ENCODE results near the gene MS4A8. TPM values are rescaled to one million over a fixed set of nuclear protein-coding genes. Genes with fewer than 3 reads are reported as not detected.
A peak's percentile ranks its signal among the peaks of the same experiment; 100 is the strongest.

The MS4A8 gene
- total and polyA plus RNA-seq, 2 of the 13 experiments (the other 11 are each of a cell fraction or from before 2014, with no cell fraction given), result not detected

DNA sequence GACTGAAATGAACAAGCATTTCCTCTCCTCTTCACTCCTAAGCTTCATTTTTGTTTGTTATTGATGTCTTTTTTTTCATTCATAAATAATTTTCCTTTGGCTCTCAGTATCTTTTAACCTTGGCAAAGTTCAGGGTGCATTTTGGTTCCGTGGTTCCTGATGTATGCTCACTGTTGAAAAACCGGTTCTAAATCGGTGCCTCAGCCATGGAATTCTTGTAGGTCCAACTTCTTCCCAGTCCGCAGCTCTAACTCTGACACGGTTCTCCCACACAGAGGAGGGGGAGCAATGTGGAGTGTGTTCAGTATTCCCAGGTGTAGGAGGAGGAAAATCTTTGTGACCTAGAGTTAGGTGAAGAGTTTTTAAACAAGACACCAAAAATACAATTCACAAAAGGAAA lies 44.7 kb downstream of the MS4A8 start (continued):
- TF ChIP-seq, protein P1, sequence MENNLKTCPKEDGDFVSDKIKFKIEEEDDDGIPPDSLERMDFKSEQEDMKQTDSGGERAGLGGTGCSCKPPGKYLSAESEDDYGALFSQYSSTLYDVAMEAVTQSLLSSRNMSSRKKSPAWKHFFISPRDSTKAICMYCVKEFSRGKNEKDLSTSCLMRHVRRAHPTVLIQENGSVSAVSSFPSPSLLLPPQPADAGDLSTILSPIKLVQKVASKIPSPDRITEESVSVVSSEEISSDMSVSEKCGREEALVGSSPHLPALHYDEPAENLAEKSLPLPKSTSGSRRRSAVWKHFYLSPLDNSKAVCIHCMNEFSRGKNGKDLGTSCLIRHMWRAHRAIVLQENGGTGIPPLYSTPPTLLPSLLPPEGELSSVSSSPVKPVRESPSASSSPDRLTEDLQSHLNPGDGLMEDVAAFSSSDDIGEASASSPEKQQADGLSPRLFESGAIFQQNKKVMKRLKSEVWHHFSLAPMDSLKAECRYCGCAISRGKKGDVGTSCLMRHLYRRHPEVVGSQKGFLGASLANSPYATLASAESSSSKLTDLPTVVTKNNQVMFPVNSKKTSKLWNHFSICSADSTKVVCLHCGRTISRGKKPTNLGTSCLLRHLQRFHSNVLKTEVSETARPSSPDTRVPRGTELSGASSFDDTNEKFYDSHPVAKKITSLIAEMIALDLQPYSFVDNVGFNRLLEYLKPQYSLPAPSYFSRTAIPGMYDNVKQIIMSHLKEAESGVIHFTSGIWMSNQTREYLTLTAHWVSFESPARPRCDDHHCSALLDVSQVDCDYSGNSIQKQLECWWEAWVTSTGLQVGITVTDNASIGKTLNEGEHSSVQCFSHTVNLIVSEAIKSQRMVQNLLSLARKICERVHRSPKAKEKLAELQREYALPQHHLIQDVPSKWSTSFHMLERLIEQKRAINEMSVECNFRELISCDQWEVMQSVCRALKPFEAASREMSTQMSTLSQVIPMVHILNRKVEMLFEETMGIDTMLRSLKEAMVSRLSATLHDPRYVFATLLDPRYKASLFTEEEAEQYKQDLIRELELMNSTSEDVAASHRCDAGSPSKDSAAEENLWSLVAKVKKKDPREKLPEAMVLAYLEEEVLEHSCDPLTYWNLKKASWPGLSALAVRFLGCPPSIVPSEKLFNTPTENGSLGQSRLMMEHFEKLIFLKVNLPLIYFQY (CRISPR knock-in tag; IDR thresholded peaks at IDR 0.05; ENCODE audit: borderline replicate concordance), result no peak
- TF ChIP-seq SP140L (CRISPR knock-in tag; IDR thresholded peaks at IDR 0.05; ENCODE audit: borderline replicate concordance) (no peak), JARID2 (CRISPR knock-in tag; IDR thresholded peaks at IDR 0.05; ENCODE audit: insufficient replicate concordance) (no peak), RCOR2 (CRISPR knock-in tag; IDR thresholded peaks at IDR 0.05) (no peak), ZNF33A (CRISPR knock-in tag; IDR thresholded peaks at IDR 0.05; ENCODE audit: borderline replicate concordance) (no peak), NRL (CRISPR knock-in tag; IDR thresholded peaks at IDR 0.05; ENCODE audit: borderline replicate concordance) (no peak), KDM3A (CRISPR knock-in tag; IDR thresholded peaks at IDR 0.05; ENCODE audit: low read depth) (no peak)

DNA sequence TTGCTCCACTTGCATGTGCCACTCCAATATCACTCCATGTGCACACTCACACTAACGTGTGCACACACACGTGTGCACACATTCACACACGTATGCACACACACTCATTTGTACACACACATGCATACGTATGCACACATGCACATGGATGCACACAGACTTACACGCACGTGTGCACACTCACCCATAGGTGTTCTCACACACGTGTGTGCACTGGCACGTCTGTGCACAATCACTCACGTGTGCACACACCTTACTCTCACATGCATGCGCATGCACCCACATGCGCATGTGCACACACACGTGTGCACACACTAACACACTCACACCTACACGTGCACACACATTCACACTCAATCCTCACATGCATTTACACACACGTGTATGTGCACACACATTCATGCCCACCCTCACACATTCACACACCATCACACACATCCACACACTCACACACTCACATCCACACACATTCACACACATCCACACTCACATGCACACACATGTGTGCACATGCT lies 48.0 kb downstream of the MS4A8 start:
- Histone ChIP-seq H3K27me3 (ENCODE audit: control insufficient read depth in 1 of 2, insufficient read depth in 2 of 2, low read length in 2 of 2) (no peaks in the 10 kb centered on the region), H3K36me3 (replicated peaks in 1 of 2; ENCODE audit: control insufficient read depth in 1 of 2, insufficient read depth in 2 of 2, low read length in 2 of 2) (no peaks in the 10 kb centered on the region), H3K79me2 (ENCODE audit: insufficient read depth, low read length) (no peaks in the 10 kb centered on the region), H3K4me3 (replicated peaks in 1 of 3; ENCODE audit: insufficient read depth in 1 of 3, low read depth in 2 of 3, low read length in 3 of 3) (no peak overlapping the region), H2AFZ (ENCODE audit: low read length) (no peak overlapping the region), H3K9me3 (ENCODE audit: low read length) (no peaks in the 10 kb centered on the region), H3K27ac (ENCODE audit: extremely low read length, insufficient read depth, low read length) (no peak overlapping the region), H3K4me1 (ENCODE audit: insufficient read depth, low read length) (no peaks in the 10 kb centered on the region), H4K20me1 (ENCODE audit: insufficient read depth, low read length) (no peaks in the 10 kb centered on the region), H3K4me2 (ENCODE audit: low read depth, low read length) (no peak overlapping the region), H3K9ac (ENCODE audit: insufficient read depth, low read depth, low read length) (no peak overlapping the region)
- BruUV-seq (replicated peaks), result no TSS peak
- ChIA-PET CTCF (ENCODE audit: low intra/inter-chr PET ratio, low total read pairs) (no interaction called here), POLR2A (no interaction called here)
- in situ Hi-C loops (cut with HindIII; ENCODE audit: extremely low pct_ligation_motif_present, low pct_unique_long_range_greater_than_20kb) (no loop called here), intact Hi-C loops (cut with micrococcal nuclease; ENCODE audit: unreplicated experiment) (no loop called here)
- FAIRE-seq (no peak), DNase-seq (ENCODE audit: low spot score) (no peak), ATAC-seq (no peak)
- WGBS (ENCODE audit: low lambda C conversion rate), result 44% methylated on average over 14 of the region's 14 CpGs
- TF ChIP-seq, protein P2, sequence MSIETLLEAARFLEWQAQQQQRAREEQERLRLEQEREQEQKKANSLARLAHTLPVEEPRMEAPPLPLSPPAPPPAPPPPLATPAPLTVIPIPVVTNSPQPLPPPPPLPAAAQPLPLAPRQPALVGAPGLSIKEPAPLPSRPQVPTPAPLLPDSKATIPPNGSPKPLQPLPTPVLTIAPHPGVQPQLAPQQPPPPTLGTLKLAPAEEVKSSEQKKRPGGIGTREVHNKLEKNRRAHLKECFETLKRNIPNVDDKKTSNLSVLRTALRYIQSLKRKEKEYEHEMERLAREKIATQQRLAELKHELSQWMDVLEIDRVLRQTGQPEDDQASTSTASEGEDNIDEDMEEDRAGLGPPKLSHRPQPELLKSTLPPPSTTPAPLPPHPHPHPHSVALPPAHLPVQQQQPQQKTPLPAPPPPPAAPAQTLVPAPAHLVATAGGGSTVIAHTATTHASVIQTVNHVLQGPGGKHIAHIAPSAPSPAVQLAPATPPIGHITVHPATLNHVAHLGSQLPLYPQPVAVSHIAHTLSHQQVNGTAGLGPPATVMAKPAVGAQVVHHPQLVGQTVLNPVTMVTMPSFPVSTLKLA (IDR thresholded peaks at IDR 0.05), result peak; percentile 100
- no peak for TF ChIP-seq ZNF678 (CRISPR knock-in tag; IDR thresholded peaks at IDR 0.05)
